Measurements from ENCODE around the gene IGSF1.

DNA sequence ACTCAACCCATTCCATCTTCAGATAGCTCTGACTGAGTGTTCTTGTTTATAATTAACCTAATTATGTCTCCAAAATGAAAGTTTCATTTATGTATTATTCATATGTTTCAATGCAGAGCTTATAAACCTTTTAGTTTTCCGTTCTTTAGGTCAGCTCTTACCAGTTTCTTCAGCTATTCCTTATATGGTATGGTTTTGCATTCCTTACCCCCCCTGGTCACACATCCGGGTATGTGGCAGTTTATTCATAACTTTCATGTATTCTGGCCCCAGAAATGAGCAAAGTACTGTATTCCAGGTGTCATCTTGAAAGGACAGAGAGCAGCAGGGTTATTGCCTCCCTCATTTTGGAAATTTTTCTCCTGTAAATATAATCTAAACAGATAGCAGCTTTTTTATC is 16.8 kb upstream of the IGSF1 start:
- TF ChIP-seq POLR2A (IDR thresholded peaks at IDR 0.05; ENCODE audit: low read depth, low read length) (no peak), TAF1 (IDR thresholded peaks at IDR 0.05; ENCODE audit: borderline replicate concordance, low read depth, low read length) (no peak), POLR2AphosphoS5 (IDR thresholded peaks at IDR 0.05; ENCODE audit: low read depth, low read length) (no peak)
